Thyroid gland (tissue), 4 donors: ENCODE data around the gene NEK6.

Experiments used
- CTCF ChIP-seq, 6 experiments: fragments of 200-600 bp in 3 of 6; fragments of 450-650 bp in 3 of 6; sonication (generic) in 3 of 6; IDR thresholded peaks; one replicate each; pipeline ENCODE4 v1.5.1; 2016 to 2019; ENCODE audit warnings: antibody characterized with exemption in 6 of 6, mild to moderate bottlenecking in 2 of 6, inconsistent platforms in 1 of 6, moderate library complexity in 1 of 6
- POLR2A ChIP-seq, 2 donors: fragments of 450-650 bp; IDR thresholded peaks; one replicate each; pipeline ENCODE4 v1.6.1; 2017; ENCODE audit warnings: antibody characterized with exemption in 2 of 2, mild to moderate bottlenecking in 2 of 2, moderate library complexity in 1 of 2

DNA sequence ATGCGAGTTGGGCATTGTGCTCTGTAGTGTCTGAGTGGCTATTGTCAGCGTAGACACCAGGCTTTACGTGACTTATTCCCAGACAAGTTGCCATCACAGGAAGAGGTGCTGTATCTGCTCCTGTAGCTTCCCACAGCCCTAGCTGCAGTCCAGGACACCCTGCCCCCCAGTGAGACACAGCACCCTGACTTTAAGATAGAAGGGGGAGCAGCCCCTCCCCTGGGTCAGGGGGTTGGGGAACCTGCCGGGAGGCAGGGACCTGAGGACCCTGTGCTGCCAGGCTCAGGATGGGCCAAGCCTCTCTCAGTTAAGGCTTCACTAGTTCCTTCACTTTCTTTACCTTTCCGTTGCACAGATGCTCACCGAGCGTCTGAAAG, 75.4 kb downstream of the NEK6 start:
- TF ChIP-seq CTCF (IDR thresholded peaks at IDR 0.05) (no peak), POLR2A (IDR thresholded peaks at IDR 0.05) (no peak)
